GM18951 (cell line): ENCODE data around the gene UMAD1.
"Not testable (repeated sequence)": the region's sequence is repeated elsewhere in the genome, so short reads cannot be mapped to it uniquely, and the experiment has no call there.

Experiments
- POLR2A ChIP-seq: IDR thresholded peaks from 4 replicates; pipeline ENCODE4 v1.6.1; 2011; ENCODE audit warnings: mild to moderate bottlenecking; ENCODE audit not compliant: insufficient read length, insufficient read depth; ENCODE audit errors: extremely low read depth
- in situ Hi-C: fragments of 300-500 bp; cut with MboI; formaldehyde crosslinking; loops from one replicate; pipeline ENCODE4 v1.12.0; 2022; ENCODE audit warnings: low sequenced_read_pairs, mixed read lengths, inconsistent platforms; ENCODE audit not compliant: unreplicated experiment

UMAD1 gene

DNA sequence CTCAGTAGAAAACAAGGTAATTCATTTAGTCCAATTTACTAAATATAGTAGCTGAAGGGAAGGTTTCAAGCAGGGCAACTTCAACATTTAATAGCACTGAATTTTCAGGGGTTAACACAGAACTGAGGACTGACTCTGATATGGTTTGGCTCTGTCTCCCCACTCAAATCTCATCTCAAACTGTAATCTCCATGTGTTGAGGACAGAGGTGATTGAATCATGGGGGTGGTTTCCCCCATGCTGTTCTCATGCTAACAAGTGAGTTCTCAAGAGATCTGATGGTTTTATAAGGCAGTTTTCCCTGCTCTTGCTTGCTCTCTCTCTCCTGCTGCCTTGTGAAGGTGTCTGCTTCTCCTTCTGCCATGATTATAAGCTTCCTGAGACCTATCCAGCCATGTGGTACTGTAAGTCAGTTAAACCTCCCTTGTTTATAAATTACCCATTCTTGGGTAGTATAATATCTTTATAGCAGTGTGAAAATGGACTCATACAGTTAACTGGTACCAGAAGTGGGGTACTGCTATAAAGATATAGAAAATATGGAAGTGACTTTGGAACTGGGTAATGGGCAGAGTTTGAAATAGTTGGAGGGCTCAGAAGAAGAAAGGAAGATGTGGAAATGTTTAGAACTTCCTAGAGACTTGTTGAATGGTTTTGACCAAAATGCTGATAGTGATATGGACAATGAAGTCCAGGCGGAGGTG, 9.8 kb upstream of the UMAD1 start:
- in situ Hi-C loops = no loop called here
- no peak for TF ChIP-seq POLR2A

DNA sequence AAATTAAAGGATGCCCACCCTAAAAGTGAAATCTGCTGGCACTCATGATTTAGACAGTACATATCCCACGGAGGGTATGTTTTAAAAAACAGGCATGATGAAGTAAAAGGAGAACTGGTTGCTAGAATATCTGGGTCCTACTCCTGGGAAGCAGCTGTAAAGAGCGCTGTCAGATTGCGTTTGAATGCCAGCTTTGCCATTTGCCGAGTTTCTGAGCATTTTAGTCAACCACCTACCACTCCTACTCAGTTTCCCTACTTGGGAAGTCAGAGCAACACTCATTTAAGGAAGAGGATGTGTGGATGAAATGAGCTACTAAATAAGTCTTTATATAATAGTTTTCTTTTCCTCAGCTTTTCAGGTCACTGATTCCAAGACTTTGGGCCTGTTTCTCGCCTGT, 1.1 kb upstream of the UMAD1 start:
- in situ Hi-C loops = no loop called here
- no peak for TF ChIP-seq POLR2A

DNA sequence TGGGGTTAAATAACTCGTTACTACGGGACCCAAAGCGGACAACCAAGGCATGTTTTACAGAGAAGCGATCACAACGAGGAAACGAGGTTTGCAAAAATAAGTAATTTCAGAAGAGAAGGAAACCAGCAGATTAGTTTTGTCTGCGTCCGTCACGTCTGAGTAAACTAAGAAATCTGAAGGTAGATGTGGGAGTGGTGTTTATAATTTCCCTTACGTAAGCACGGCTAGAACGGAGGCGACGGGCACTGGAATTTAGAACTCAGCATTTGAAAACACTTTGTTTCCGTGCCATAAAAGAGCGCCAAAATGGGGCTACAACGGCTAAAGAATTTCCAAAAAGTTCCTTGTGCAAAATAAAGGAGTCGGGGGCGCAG, 718 bp upstream of the UMAD1 start:
- TF ChIP-seq POLR2A = no peak
- in situ Hi-C loops = no loop called here

DNA sequence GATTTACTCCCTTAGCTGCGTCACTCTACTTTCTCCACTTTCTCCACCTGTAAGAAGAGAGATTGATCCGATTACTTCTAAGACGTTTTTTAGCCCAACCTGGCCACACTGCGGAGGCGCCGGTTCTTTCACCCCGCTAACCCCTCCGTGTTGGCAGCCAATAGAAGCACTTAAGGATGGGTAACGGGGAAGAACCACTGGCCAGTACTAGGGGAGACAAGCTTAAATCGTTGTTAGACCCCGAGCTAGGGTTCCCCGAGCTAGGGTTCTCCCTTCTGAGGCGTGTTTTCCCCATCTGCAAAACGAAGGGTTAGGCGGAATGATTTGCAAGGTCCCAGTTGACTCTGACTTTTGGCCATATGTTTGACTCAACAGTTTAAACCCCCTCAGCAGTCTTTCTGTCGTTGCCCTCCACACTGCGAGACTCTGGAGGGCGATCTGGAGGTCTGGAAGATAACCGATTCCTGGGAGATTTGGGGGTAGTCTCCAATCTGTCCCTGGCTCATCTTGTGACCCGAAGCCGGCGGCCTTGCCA, 644 bp downstream of the UMAD1 start:
- no peak for TF ChIP-seq POLR2A
- in situ Hi-C loops = no loop called here

DNA sequence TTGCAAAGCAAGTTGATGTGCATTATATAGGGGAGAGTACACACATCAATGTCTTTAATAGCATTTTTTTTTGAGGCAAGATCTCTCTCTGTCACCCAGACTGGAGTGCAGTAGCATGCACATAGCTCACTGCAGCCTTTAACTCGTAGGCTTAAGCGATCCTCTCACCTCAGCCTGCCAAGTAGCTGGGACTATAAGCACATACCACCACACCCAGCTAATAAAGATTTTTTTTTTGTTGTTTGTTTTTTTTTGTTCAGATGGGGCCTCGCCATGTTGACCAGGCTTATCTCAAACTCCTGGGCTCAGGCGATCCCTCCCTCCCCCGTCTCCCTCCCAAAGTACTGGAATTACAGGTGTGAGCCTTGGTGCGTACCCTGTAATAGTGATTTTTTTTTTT, 1.5 kb downstream of the UMAD1 start:
- TF ChIP-seq POLR2A = no peak
- in situ Hi-C loops = no loop called here

DNA sequence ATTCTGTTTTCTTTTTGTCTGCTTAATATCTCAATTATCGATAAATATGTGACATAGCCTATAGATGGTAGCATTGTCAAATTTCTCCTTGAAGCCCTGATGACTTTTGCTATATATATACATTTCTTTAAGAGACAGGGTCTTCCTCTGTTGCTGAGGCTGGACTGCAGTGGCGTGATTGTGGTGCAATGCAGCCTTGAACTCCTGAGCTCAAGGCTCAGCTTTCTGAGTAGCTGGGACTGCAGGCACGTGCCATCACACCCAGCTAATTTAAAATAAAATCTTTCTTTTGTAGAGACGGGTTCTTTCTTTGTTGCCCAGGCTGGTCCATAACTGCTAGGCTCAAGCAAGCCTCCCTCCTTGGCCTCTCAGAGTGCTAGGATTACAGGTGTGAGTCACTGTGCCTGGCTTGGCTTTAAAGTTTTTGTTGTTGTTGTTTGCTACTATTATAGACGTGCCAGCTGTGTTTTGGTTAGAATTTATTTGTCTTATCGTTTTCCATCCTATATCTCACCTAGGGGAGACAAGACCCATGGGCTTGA, 7.0 kb downstream of the UMAD1 start:
- TF ChIP-seq POLR2A = no peak
- in situ Hi-C loops = no loop called here

DNA sequence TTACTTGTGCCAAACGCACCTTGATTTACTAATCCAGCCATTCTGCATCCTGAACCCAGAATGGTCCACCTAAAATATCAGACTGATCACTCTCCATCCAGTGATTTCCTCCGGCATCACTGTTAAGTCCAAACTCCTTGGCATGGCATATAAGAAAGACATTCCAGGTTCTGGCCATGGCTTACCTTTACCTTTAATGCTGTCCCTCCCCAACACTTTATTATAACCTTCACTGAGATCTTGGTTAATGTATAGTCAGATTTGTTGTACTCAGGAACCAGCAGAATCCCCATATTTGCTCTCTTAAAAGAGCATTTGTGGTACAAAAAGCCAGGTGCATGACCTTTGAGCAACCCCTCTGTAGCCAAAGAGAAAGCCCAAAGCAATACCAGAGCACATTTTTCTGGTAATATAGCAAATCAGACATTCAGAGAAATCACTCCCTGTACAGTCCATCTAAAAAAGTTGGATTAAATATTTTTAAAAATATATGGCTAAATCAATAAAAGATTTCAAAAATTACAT, 10.2 kb downstream of the UMAD1 start:
- TF ChIP-seq POLR2A = no peak
- in situ Hi-C loops = no loop called here

DNA sequence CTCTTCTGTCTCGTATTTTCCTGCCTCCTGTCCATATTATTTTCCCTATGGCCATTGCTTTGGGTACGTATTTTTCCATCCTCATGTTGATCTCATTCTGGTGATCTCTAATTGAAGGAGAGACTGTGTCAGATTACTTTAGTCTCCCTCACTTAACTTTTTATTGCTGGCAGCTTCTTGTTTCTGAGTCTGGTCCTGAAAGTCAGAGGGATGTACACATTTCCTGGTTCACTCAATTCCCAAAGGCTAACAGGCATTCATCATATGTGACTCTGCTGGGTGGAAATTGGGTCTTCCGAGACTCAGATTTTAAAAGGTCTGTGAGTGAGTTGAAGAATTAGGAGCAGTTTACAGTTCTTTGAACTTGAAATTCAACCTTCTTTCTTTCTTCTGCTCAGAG, 10.9 kb downstream of the UMAD1 start:
- in situ Hi-C loops = no loop called here
- TF ChIP-seq POLR2A = no peak

DNA sequence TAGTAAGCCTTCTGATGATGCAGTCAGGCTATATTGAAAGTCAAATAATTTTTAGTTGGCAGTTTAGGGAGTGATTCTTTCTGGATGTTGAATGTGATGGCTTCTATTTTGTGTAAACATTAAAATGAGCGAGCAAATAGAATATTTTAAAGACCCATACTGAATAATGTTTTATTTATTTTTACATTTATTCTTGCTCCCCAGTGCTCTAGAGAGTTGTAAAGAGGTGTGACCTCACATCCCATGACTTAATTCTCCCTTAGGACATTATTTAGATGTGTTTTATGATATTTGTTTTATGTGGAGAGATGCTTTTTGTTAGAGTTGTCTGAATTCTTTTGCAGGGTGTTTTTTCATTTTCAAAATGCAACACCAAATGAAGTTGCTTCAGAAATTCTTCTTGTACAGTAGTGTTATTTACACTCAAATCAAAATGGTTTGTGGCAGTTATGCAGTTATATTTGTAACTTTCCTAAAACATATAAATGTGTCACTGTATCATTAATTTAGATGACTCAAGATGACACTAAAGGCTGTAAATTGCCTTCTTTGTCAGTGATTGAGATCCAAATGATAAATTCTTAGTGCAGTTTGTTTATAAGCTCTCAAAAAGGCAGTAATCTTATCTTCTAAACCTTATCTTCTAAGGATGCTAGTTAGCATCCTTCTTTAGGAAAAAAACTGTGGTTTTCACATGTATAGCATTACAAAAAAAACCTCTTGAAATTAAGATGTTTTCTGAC, 12.4 kb downstream of the UMAD1 start:
- no peak for TF ChIP-seq POLR2A
- in situ Hi-C loops = no loop called here

DNA sequence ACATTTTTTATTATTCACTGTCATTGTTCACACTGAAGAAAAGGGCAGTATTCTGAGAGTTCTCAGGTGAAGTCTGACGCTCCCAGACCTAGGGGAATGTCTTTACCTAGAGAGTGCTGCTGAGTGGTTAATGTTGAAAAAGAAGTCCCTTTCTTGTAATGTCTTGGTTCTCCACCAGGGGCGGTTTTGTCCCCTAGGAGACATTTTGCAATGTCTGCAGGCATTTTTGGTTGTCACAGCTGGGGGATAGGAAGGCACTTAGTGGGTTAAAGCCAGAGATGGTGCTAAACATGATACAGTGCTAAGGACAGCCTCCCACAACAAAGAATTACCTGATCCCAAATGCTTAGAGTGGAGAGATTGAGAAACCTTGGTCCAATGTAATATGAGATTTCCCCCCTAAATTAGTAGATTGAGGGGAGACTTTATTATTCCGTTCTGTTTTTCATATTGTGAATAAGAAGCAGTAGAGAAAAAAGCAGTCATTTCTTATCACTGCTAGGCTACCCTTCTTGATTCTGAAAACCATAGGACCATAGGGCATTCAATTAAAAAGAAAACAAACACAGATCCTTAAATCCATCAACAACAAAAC, 13.1 kb downstream of the UMAD1 start:
- in situ Hi-C loops = no loop called here
- no peak for TF ChIP-seq POLR2A

DNA sequence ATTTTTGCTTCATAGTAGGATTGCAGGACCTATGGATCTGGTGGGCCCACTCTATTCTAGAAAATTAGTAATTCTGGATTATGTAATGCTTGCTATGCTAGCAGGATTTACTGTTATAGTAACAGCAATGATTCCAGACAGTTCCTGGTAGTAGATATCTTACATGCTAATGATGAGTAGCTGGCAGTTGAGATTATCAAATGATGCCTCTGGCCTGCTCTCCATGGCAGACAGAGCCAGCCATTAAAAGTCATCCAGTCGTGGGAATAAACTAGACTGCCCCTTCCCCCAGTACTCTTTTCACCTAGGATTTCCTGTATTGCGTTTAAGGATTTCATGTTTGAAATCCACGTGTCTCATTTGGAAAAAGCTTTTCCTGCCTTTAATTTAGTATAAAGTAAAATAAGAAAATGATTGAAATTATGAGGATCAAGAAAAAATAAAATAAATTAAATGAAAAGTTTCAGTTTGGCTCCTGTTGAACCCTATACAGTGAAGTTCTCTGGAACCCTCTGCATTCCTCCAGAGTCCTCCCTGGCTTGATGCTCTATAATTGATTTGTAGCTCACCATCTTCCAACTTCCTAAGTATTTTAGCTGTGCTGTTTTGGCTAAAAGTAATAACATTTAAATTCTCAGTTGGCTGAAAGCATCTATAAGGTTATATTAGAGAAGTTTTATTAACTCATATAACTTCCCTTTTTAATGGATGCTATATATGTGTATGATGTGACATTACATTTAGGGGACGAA, 14.6 kb downstream of the UMAD1 start:
- no peak for TF ChIP-seq POLR2A
- in situ Hi-C loops = no loop called here

DNA sequence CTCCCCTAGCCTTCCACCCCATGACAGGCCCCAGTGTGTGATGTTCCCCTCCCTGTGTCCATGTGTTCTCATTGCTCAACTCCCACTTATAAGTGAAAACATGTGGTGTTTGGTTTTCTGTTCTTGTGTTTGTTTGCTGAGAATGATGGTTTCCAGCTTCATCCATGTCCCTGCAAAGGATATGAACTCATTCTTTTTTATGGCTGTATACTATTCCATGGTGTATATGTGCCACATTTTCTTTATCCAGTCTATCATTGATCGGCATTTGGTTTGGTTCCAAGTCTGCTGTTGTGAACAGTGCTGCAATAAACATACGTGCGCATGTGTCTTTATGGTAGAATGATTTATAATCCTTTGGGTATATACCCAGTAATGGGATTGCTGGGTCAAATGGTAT, 15.9 kb downstream of the UMAD1 start:
- in situ Hi-C loops = not testable (repeated sequence)

DNA sequence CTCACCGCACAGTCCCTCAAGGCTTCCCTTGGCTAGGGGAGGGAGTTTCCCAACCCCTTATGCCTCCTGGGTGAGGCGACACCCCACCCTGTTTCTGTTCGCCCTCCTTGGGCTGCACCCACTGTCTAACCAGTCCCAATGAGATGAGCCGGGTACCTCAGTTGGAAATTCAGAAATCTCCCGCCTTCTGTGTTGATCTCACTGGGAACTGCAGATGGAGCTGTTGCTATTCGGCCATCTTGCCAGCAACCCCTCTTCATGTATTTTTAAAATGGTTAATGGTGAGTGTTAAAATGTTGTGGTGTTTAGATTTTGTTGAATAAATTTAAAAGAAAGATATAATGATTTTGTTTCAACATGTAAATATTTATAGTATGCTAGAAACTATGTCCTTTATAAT, 22.0 kb downstream of the UMAD1 start:
- in situ Hi-C loops = no loop called here
- TF ChIP-seq POLR2A = no peak
